Spinal cord (tissue), 10 donors: ENCODE results near the gene SLC66A2. TPM values are rescaled to one million over a fixed set of nuclear protein-coding genes. Genes with fewer than 3 reads are reported as not detected.
"Not testable (repeated sequence)": the region's sequence is repeated elsewhere in the genome, so short reads cannot be mapped to it uniquely, and the experiment has no call there.

Experiments
- DNase-seq, 6 donors: peaks; one replicate each; pipeline versions ENCODE4 v3.0.0 to v3.0.0-alpha.2; 2013 to 2015; ENCODE audit warnings: low spot score in 6 of 6, low read depth in 4 of 6
- H3K27ac ChIP-seq: one replicate; pipeline ENCODE4 v1.5.1; 2013; ENCODE audit warnings: low read depth, low read length, control low read depth
- H3K27me3 ChIP-seq: one replicate; pipeline ENCODE4 v1.6.1; 2013; ENCODE audit warnings: low read length; ENCODE audit not compliant: control insufficient read depth, insufficient read depth
- H3K36me3 ChIP-seq: one replicate; pipeline ENCODE4 v1.6.1; 2013; ENCODE audit warnings: low read length; ENCODE audit not compliant: control insufficient read depth, insufficient read depth
- H3K4me1 ChIP-seq: one replicate; pipeline ENCODE4 v1.6.1; 2013; ENCODE audit warnings: low read length; ENCODE audit not compliant: control insufficient read depth, insufficient read depth
- H3K4me3 ChIP-seq: one replicate; pipeline ENCODE4 v1.5.1; 2013; ENCODE audit warnings: low read depth, low read length, control low read depth
- H3K9me3 ChIP-seq: one replicate; pipeline ENCODE4 v1.6.1; 2013; ENCODE audit warnings: low read length; ENCODE audit not compliant: control insufficient read depth, insufficient read depth
- WGBS: methylation state at CpG from one replicate; pipeline ENCODE4 v1.1.5; 2013; ENCODE audit warnings: missing lambda C conversion rate; ENCODE audit not compliant: insufficient coverage; 5-methylcytosine and 5-hydroxymethylcytosine counted together
- polyA plus RNA-seq, 2 donors: library from polyadenylated mRNA; unstranded; fragments of 120-200 nt; gene quantifications; one replicate each; pipeline ENCODE4 v1.2.1, GENCODE V29; 2013; ENCODE audit not compliant: insufficient read length in 2 of 2
- total RNA-seq, 2 donors: library from RNA; depleted of rRNA in 1 of 2; stranded (reverse); fragments of 120-200 nt in 1 of 2; fragments of >200 nt in 1 of 2; gene quantifications; one replicate each; pipeline versions ENCODE4 v1.2.3 to v1.2.4, GENCODE V29; 2013 to 2014
- donor health status: healthy.

Gene SLC66A2
- total and polyA plus RNA-seq, 4 donors, result 26.0 to 68.4 (median 46.2) TPM

GRCh38 chr18:79884294-79884962, 67.0 kb downstream of the SLC66A2 start:
- no peak for DNase-seq
- Histone ChIP-seq H3K9me3 (no peaks in the 10 kb centered on the region), H3K27me3 (no peaks in the 10 kb centered on the region), H3K27ac (no peak overlapping the region), H3K4me3 (no peak overlapping the region), H3K36me3 (peaks cover 7% of the 10 kb centered on the region), H3K4me1 (no peaks in the 10 kb centered on the region)
- 93% methylated on average over 28 of the region's 29 CpGs for WGBS

- Histone ChIP-seq H3K4me1 (no peaks in the 10 kb centered on the region), H3K27me3 (no peaks in the 10 kb centered on the region), H3K27ac (no peak overlapping the region), H3K9me3 (no peaks in the 10 kb centered on the region), H3K4me3 (no peak overlapping the region), H3K36me3 (peaks cover 7% of the 10 kb centered on the region)
- DNase-seq, result no peak
- WGBS, result 95% methylated on average over 26 of the region's 31 CpGs
Measured at GRCh38 chr18:79883461-79884293, 67.8 kb downstream of the SLC66A2 start.

- 95% methylated on average over 67 of the region's 68 CpGs for WGBS
- no peak for DNase-seq
- no peaks in the 10 kb centered on the region for H3K9me3 ChIP-seq
Measured at GRCh38 chr18:79882522-79883241, 68.8 kb downstream of the SLC66A2 start.

DNA sequence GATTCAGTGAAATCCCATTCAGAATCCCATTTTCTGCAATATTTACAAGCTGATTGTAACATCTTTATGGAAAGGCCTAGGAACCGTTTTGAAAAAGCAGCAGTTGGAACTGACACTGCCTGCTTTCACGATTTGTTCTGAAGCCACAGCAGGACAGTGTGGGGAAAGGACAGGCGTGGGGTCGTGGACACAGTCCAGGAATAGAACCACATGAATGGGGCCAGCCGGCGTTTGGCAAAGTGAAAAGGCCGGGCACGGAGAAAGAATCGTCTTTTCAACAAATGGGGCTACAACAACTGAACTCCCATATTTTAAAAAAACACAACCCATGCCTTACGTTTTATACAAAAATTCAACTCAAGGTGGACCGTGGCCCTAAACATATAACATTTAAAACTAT, 69.8 kb downstream of the SLC66A2 start:
- H3K4me3 ChIP-seq, result no peak overlapping the region
- no peak for DNase-seq
- no peaks in the 10 kb centered on the region for H3K27me3 ChIP-seq
- H3K36me3 ChIP-seq, result peaks cover 4% of the 10 kb centered on the region
- no peaks in the 10 kb centered on the region for H3K9me3 ChIP-seq
- H3K27ac ChIP-seq, result no peak overlapping the region
- peaks cover 12% of the 10 kb centered on the region for H3K4me1 ChIP-seq
- 41% methylated on average over 9 of the region's 11 CpGs for WGBS

More at GRCh38 chr18:79882522-79883241, 68.8 kb downstream of the SLC66A2 start:
- Histone ChIP-seq H3K27ac (no peak overlapping the region), H3K27me3 (no peaks in the 10 kb centered on the region), H3K4me3 (no peak overlapping the region), H3K4me1 (peaks cover 4% of the 10 kb centered on the region), H3K36me3 (peaks cover 9% of the 10 kb centered on the region)

- H3K36me3 ChIP-seq, result peaks cover 4% of the 10 kb centered on the region
- DNase-seq, result no peak
- 96% methylated on average over 12 of the region's 12 CpGs for WGBS
Measured at GRCh38 chr18:79879566-79879965, 71.9 kb downstream of the SLC66A2 start.

DNA sequence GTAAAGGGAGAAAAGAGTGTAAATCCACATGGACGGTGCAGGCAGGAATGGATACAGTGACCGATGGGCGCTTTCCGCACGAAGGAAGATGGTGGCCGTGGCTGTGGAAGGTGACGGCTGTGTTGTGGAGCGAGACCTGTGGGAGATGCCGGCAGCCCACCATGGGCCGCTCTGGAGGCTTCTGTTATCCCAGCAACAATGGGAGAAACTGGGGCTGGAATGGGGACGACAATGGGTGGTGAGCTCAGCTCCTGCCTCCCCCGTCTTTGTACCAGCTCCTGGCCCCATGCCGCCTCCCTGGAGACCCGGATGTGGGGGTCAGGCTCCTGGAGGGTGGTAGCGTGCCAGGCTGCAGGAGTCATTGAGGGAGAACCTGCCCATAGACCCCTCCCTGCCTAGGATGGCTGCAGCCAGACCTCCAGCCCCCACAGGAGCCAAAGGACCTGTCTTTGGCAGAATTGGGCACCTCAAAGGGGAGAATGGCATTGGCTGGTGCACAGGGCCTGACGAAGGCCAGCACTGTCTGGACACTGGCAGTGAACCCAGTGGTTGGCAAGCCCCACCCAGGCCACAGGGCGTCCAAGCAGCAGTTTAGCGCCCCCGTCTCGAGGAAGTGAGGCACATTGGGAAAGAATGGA, 72.6 kb downstream of the SLC66A2 start:
- Histone ChIP-seq H3K9me3 (no peaks in the 10 kb centered on the region), H3K4me3 (no peak overlapping the region), H3K36me3 (peaks cover 2% of the 10 kb centered on the region), H3K27ac (no peak overlapping the region), H3K4me1 (peaks cover 19% of the 10 kb centered on the region), H3K27me3 (no peaks in the 10 kb centered on the region)
- no peak for DNase-seq
- 90% methylated on average over 17 of the region's 20 CpGs for WGBS

More at GRCh38 chr18:79879566-79879965, 71.9 kb downstream of the SLC66A2 start:
- no peak overlapping the region for H3K4me3 ChIP-seq
- H3K9me3 ChIP-seq, result no peaks in the 10 kb centered on the region
- no peaks in the 10 kb centered on the region for H3K27me3 ChIP-seq
- peaks cover 19% of the 10 kb centered on the region for H3K4me1 ChIP-seq
- H3K27ac ChIP-seq, result no peak overlapping the region

DNA sequence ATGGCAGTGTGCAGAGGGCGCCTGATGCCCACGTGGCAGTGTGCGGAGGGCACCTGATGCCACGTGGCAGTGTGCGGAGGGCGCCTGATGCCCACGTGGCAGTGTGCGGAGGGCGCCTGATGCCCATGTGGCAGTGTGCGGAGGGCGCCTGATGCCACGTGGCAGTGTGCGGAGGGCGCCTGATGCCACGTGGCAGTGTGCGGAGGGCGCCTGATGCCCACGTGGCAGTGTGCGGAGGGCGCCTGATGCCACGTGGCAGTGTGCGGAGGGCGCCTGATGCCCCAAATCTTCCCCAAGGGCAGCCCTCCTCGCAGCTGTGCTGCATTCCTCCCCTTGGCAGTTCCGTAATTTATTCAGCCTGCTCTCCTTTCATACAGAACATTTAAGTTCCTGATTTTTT, 73.2 kb downstream of the SLC66A2 start:
- H3K4me1 ChIP-seq, result peaks cover 19% of the 10 kb centered on the region
- not testable (repeated sequence) for H3K27me3 ChIP-seq, DNase-seq, H3K4me3 ChIP-seq, H3K27ac ChIP-seq, H3K36me3 ChIP-seq, H3K9me3 ChIP-seq
- WGBS, result 94% methylated on average over 18 of the region's 25 CpGs

DNA sequence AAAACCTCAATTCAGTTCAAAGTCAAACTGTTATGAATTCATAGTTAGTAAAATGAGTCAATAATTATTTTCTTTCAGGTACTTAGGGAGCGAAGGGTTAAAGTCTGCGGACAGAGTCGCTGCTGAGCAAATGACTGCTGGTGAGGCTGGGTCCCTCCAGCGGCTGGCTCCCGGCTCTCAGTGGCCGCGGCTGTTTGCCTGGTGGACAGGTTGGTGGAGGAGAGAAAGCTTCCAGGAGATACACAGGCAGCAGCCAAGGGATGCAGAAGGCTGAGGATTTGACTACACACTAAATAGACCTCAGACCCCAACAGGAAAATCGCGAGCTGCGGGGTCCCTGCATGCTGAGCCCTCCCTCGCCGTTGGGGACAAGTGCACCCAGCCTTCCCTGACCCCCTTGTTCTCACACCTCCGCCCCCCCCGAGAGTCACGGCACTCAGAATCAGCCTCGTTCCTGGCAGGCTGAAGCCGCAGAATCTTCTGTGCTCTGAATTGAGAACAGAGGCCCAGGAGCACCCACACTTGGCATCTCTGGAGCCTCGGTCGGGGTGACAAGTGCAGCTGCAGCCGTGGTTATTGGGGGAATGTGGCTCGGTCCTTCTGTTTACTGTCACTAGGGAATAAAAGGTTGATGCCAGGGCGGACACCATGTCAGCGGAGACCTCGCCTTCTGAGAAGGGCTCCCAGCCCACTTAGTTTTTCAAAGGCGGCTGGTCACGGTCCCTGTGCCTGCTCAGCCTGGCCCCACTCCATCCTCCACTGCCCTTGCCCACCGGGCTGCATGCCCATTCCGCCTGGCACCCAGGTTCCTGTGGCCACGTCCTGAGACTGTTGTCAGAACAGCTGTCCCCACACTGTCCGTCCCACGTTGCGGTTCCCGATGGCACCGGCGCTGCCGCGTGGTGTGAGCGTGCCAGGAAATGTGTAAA, 74.0 kb downstream of the SLC66A2 start:
- Histone ChIP-seq H3K36me3 (peaks cover 2% of the 10 kb centered on the region), H3K4me1 (peaks cover 24% of the 10 kb centered on the region), H3K9me3 (no peaks in the 10 kb centered on the region), H3K27me3 (no peaks in the 10 kb centered on the region), H3K4me3 (no peak overlapping the region), H3K27ac (no peak overlapping the region)
- peak in 2 of 6 donors; percentile 34 to 60 for DNase-seq
- WGBS, result 33% methylated on average over 31 of the region's 38 CpGs
